Measurements from ENCODE around the gene LEKR1. TPM values are rescaled to one million over a fixed set of nuclear protein-coding genes. Genes with fewer than 3 reads are reported as not detected.
A peak's percentile ranks its signal among the peaks of the same experiment; 100 is the strongest.
"Not testable (repeated sequence)": the region's sequence is repeated elsewhere in the genome, so short reads cannot be mapped to it uniquely, and the experiment has no call there.

LEKR1 gene
- total RNA-seq, 1 donor from 2014 or later, result not detected

DNA sequence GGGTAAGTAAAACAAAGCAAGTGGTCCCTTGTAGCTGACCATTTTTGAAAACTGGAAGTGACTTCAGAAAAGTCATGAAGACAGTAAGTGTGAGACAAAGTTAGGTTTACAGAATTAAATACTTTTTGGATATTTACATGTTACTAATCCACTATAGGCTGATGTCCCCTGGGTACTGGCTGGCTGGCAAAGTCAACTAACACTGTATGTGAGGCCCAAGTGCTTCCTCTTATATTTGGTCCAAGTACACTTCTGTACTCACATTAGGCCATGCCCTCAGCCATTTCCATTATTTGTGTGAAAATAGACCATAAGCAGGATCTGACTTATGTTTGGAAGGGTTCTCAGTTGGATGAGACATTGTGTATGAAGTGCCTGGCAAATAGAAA is 5.5 kb upstream of the LEKR1 start:
- Histone ChIP-seq H3K4me3 (no peak overlapping the region), H3K27me3 (no peaks in the 10 kb centered on the region), H3K36me3 (no peaks in the 10 kb centered on the region), H3K27ac (no peak overlapping the region), H3K9me3 (no peaks in the 10 kb centered on the region), H3K4me1 (no peaks in the 10 kb centered on the region)
- TF ChIP-seq CTCF (IDR thresholded peaks at IDR 0.05), result no peak
- no peak for DNase-seq (ENCODE audit: low spot score in 2 of 2)
- intact Hi-C loops (cut with DNase I), result no loop called here

DNA sequence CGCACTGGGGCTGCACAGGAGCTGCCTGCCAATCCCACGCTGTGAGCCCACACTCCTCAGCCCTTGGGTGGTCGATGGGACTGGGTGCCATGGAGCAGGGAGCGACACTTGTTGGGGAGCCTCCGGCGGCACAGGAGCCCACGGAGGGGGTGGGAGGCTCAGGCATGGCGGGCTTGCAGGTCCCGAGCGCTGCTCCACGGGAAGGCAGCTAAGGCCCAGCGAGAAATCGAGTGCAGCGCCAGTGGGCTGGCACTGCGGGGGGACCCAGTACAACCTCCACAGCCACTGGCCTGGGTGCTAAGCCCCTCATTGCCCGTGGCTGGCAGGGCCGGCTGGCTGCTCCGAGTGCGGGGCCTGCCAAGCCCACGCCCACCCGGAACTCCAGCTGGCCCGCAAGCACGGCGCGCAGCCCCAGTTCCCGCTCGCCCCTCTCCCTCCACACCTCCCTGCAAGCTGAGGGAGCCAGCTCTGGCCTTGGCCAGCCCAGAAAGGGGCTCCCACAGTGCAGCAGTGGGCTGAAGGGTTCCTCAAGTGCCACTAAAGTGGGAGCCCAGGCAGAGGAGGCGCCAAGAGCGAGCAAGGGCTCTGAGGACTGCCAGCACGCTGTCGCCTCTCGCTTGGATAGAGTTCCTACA is 3.4 kb upstream of the LEKR1 start:
- intact Hi-C loops (cut with DNase I); H3K4me3 ChIP-seq; H3K9me3 ChIP-seq; H3K36me3 ChIP-seq; H3K4me1 ChIP-seq; H3K27ac ChIP-seq; DNase-seq (ENCODE audit: low spot score in 2 of 2); H3K27me3 ChIP-seq: not testable (repeated sequence)

GRCh38 chr3:156825795-156826143 is 384 bp upstream of the LEKR1 start:
- peaks cover 0 to 5% of the 10 kb centered on the region in 2 donors for H3K4me1 ChIP-seq
- intact Hi-C loops (cut with DNase I), result loop anchor here (5.0 kb wide), 1 partner anchor 332 kb away; no protein-coding TSS in a partner anchor

DNA sequence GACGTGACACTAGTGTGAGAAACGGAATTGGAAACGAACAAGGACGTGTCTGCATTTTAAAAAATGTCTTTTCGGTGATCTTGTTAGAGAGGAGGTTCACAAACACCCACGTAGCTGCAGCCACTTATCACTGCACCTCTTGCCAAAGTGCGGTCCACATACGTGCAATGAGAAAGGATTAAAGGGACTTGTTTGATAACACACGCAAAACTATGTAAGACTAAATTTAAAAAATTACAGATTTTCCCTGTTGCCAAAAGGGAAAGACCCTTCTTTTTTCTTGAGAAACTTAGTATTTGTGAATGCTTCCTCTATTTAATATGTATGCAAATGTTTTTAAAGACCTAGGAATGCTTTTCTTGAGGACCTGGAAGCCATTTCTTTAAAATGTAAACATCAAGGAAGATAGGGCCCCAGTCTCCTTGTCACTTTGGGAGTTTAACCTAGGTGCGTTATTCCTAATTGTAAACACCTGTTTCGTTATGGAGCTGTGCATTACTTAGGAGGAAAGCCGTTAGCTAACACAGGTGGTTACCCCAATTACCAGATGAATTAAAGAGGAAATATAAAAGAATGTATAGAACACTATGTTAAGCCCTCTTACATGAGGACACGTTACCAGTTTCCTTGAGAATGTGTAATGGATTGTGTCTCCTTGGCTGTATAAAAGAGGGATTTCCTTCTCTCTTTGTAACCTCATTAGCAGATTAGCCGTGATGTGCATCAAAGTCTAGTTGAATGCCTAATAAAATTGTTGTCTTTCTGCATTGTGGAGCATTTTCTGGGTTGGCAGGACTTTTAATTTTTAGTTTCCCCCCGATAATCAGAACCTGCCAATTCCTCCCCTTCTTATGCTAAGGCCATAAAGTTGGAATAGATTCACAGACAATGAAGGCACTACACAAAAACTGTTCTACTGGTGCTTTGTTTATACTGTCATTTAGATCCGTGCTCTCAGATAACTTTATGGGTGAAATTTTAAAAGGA is 1.0 kb downstream of the LEKR1 start:
- H3K27ac ChIP-seq, result peak overlapping the region; percentile 87 to 92
- no peaks in the 10 kb centered on the region for H3K36me3 ChIP-seq
- DNase-seq (ENCODE audit: low spot score in 2 of 2), result no peak
- peak overlapping the region; percentile 65 to 95 for H3K4me3 ChIP-seq
- peaks cover 0 to 5% of the 10 kb centered on the region in 2 donors for H3K4me1 ChIP-seq
- H3K27me3 ChIP-seq, result no peaks in the 10 kb centered on the region
- intact Hi-C loops (cut with DNase I), result loop anchor here (5.0 kb wide), 1 partner anchor 330 kb away; no protein-coding TSS in a partner anchor
- H3K9me3 ChIP-seq, result no peaks in the 10 kb centered on the region
- no peak for TF ChIP-seq CTCF (IDR thresholded peaks at IDR 0.05)

More at GRCh38 chr3:156825795-156826143, 384 bp upstream of the LEKR1 start:
- no peak for DNase-seq (ENCODE audit: low spot score in 2 of 2)
- Histone ChIP-seq H3K9me3 (no peaks in the 10 kb centered on the region), H3K36me3 (no peaks in the 10 kb centered on the region), H3K4me3 (peak overlapping the region; percentile 65 to 95), H3K27me3 (no peaks in the 10 kb centered on the region), H3K27ac (peak overlapping the region; percentile 87 to 92)
- TF ChIP-seq CTCF (IDR thresholded peaks at IDR 0.05), result no peak

GRCh38 chr3:156831006-156831405 is 4.9 kb downstream of the LEKR1 start:
- DNase-seq (ENCODE audit: low spot score in 2 of 2), result no peak
- no peaks in the 10 kb centered on the region for H3K9me3 ChIP-seq
- peaks cover 0 to 5% of the 10 kb centered on the region in 2 donors for H3K4me1 ChIP-seq
- no peak for TF ChIP-seq CTCF (IDR thresholded peaks at IDR 0.05)
- H3K27ac ChIP-seq, result no peak overlapping the region
- intact Hi-C loops (cut with DNase I), result no loop called here
- H3K36me3 ChIP-seq, result no peaks in the 10 kb centered on the region
- no peak overlapping the region for H3K4me3 ChIP-seq
- H3K27me3 ChIP-seq, result no peaks in the 10 kb centered on the region

GRCh38 chr3:156834435-156834834 is 8.3 kb downstream of the LEKR1 start:
- H3K27me3 ChIP-seq, result no peaks in the 10 kb centered on the region
- intact Hi-C loops (cut with DNase I), result no loop called here
- TF ChIP-seq CTCF (IDR thresholded peaks at IDR 0.05), result no peak
- H3K9me3 ChIP-seq, result no peaks in the 10 kb centered on the region
- DNase-seq (ENCODE audit: low spot score in 2 of 2), result no peak
- H3K4me1 ChIP-seq, result no peaks in the 10 kb centered on the region
- no peak overlapping the region for H3K27ac ChIP-seq
- H3K36me3 ChIP-seq, result no peaks in the 10 kb centered on the region
- H3K4me3 ChIP-seq, result no peak overlapping the region
